ENCODE measurements around the gene MYO15B. TPM values are rescaled to one million over a fixed set of nuclear protein-coding genes. Genes with fewer than 3 reads are reported as not detected.

Gene MYO15B
- total and polyA plus RNA-seq, 2 of the 13 experiments (the other 11 are each of a cell fraction or from before 2014, with no cell fraction given), result 2.8 to 8.1 TPM

- TF ChIP-seq PBX2 (CRISPR knock-in tag; IDR thresholded peaks at IDR 0.05), result no peak
- TF ChIP-seq CEBPG (CRISPR knock-in tag; IDR thresholded peaks at IDR 0.05), result no peak
- 0 out of 2 replicates have a peak, but pooled peaks have one; percentile 21 for TF ChIP-seq ZNF414 (CRISPR knock-in tag; IDR thresholded peaks at IDR 0.05)
- TF ChIP-seq ZNF670 (CRISPR knock-in tag; IDR thresholded peaks at IDR 0.05; ENCODE audit: borderline replicate concordance), result no peak
- peak; percentile 72; the same call in 1 of the 2 replicates for TF ChIP-seq PITX1 (CRISPR knock-in tag; IDR thresholded peaks at IDR 0.05)
- TF ChIP-seq ZNF569 (CRISPR knock-in tag; IDR thresholded peaks at IDR 0.05; ENCODE audit: borderline replicate concordance), result no peak
- 0 out of 2 replicates have a peak, but pooled peaks have one; percentile 52 for TF ChIP-seq ZNF317 (CRISPR knock-in tag; IDR thresholded peaks at IDR 0.05)
- 0 out of 2 replicates have a peak, but pooled peaks have one; percentile 35 for TF ChIP-seq ELF3 (CRISPR knock-in tag; IDR thresholded peaks at IDR 0.05)
- peak; percentile 29; the same call in 1 of the 2 replicates for TF ChIP-seq NR0B2 (CRISPR knock-in tag; IDR thresholded peaks at IDR 0.05)
- no peak for TF ChIP-seq LCORL (IDR thresholded peaks at IDR 0.05)
- TF ChIP-seq LCORL (CRISPR knock-in tag; IDR thresholded peaks at IDR 0.05), result peak; percentile 45; the same call in 1 of the 2 replicates
- TF ChIP-seq RCOR2 (CRISPR knock-in tag; IDR thresholded peaks at IDR 0.05), result no peak
- no peak for TF ChIP-seq JUND (CRISPR knock-in tag; IDR thresholded peaks at IDR 0.05)
- TF ChIP-seq FOXA3 (CRISPR knock-in tag; IDR thresholded peaks at IDR 0.05), result peak; percentile 48; the same call in 1 of the 2 replicates
- TF ChIP-seq ZNF362 (CRISPR knock-in tag; IDR thresholded peaks at IDR 0.05; ENCODE audit: borderline replicate concordance), result 0 out of 2 replicates have a peak, but pooled peaks have one; percentile 28
- peak; percentile 16 for TF ChIP-seq SKI (IDR thresholded peaks at IDR 0.05; ENCODE audit: partially characterized antibody)
- TF ChIP-seq CHD4 (IDR thresholded peaks at IDR 0.05; ENCODE audit: borderline replicate concordance, low read length), result no peak
- peak; percentile 61; the same call in 1 of the 2 replicates for TF ChIP-seq SALL2 (CRISPR knock-in tag; IDR thresholded peaks at IDR 0.05)
- 0 out of 2 replicates have a peak, but pooled peaks have one; percentile 8 for TF ChIP-seq E2F5 (CRISPR knock-in tag; conservative IDR thresholded peaks at IDR 0.05)
- peak; percentile 48 for TF ChIP-seq FOSL2 (CRISPR knock-in tag; IDR thresholded peaks at IDR 0.05)
- peak; percentile 55 for TF ChIP-seq STAG1 (CRISPR knock-in tag; IDR thresholded peaks at IDR 0.05)
- TF ChIP-seq CBX2 (IDR thresholded peaks at IDR 0.05; ENCODE audit: low read depth, low read length), result no peak
- no peak for TF ChIP-seq CBX2 (CRISPR knock-in tag; IDR thresholded peaks at IDR 0.05; ENCODE audit: low read depth)
- TF ChIP-seq IKZF4 (CRISPR knock-in tag; IDR thresholded peaks at IDR 0.05; ENCODE audit: borderline replicate concordance, low read depth, not compliant biosample characterization), result peak; percentile 43
- TF ChIP-seq SRY (CRISPR knock-in tag; IDR thresholded peaks at IDR 0.05), result no peak
These were observed 46.1 kb downstream of the MYO15B start (continued) for GRCh38 chr17:75633486-75634375.

Measured in HepG2 (cell line).